Suprapubic skin (tissue), 4 donors: Measurements from ENCODE around the gene FERMT1.

Experiments
- EP300 ChIP-seq: sonication (generic); formaldehyde crosslinking; IDR thresholded peaks from one replicate; pipeline ENCODE4 v1.6.1; 2017; ENCODE audit warnings: antibody characterized with exemption
- POLR2A ChIP-seq, 2 donors: fragments of 450-650 bp; IDR thresholded peaks; one replicate each; pipeline ENCODE4 v1.6.1; 2017; ENCODE audit warnings: antibody characterized with exemption in 2 of 2, mild to moderate bottlenecking in 2 of 2, moderate library complexity in 2 of 2
- POLR2AphosphoS5 ChIP-seq, 3 donors: sonication (generic); formaldehyde crosslinking; IDR thresholded peaks; one replicate each; pipeline ENCODE4 v1.6.1; 2017; ENCODE audit warnings: antibody characterized with exemption in 3 of 3
- TF ChIP-seq, protein P1 (sequence below), 2 donors: fragments of 200-600 bp in 1 of 2; fragments of 450-650 bp in 1 of 2; sonication (generic) in 1 of 2; IDR thresholded peaks; one replicate each; pipeline ENCODE4 v1.5.1; 2016 to 2019; ENCODE audit warnings: antibody characterized with exemption in 2 of 2, mild to moderate bottlenecking in 1 of 2, moderate library complexity in 1 of 2

DNA sequence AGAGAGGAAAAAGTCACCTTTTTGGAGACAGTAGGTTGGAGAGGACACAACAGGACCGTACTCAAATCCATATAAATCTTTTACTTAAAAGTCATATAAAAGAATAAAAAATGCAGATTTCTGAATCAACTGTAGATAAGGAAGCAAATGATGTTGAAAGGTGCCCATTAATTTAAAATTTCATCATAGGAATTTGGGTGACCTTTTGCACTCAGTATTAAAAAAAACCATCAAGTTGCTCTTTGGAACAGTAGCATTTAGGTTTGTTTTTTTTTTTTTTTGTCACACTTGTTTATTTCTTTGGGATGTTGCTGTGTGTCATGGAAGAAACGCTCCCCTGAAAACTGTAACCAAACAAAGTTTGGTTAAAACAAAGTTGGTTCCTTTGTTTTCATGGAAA, 48.0 kb downstream of the FERMT1 start:
- TF ChIP-seq, protein P1, sequence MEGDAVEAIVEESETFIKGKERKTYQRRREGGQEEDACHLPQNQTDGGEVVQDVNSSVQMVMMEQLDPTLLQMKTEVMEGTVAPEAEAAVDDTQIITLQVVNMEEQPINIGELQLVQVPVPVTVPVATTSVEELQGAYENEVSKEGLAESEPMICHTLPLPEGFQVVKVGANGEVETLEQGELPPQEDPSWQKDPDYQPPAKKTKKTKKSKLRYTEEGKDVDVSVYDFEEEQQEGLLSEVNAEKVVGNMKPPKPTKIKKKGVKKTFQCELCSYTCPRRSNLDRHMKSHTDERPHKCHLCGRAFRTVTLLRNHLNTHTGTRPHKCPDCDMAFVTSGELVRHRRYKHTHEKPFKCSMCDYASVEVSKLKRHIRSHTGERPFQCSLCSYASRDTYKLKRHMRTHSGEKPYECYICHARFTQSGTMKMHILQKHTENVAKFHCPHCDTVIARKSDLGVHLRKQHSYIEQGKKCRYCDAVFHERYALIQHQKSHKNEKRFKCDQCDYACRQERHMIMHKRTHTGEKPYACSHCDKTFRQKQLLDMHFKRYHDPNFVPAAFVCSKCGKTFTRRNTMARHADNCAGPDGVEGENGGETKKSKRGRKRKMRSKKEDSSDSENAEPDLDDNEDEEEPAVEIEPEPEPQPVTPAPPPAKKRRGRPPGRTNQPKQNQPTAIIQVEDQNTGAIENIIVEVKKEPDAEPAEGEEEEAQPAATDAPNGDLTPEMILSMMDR (IDR thresholded peaks at IDR 0.05): no peak
- TF ChIP-seq POLR2AphosphoS5 (IDR thresholded peaks at IDR 0.05) (no peak), POLR2A (IDR thresholded peaks at IDR 0.05) (no peak), EP300 (no peak)
